ENCODE results near the gene LIMS4.
"Not testable (repeated sequence)": the region's sequence is repeated elsewhere in the genome, so short reads cannot be mapped to it uniquely, and the experiment has no call there.

DNA sequence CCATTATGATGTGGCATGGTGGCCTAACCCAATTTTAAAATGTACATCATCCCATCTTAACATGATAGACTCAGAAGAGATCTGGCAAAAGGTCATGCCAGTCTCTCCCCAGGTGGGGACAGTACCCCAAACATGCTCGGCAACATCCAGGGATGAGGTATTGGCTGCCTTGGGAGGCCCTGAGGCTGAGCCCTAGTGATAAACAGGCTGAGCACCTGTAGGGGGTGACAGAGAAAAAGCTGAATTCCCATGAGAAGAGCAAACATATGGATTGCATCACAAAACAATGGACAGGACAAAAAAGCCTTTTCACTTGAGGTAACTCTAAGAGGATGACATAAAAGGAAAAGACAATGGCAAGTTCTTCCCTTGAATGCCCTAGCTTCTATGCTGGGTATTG lies 65.5 kb downstream of the LIMS4 start:
- TF ChIP-seq, protein P1, sequence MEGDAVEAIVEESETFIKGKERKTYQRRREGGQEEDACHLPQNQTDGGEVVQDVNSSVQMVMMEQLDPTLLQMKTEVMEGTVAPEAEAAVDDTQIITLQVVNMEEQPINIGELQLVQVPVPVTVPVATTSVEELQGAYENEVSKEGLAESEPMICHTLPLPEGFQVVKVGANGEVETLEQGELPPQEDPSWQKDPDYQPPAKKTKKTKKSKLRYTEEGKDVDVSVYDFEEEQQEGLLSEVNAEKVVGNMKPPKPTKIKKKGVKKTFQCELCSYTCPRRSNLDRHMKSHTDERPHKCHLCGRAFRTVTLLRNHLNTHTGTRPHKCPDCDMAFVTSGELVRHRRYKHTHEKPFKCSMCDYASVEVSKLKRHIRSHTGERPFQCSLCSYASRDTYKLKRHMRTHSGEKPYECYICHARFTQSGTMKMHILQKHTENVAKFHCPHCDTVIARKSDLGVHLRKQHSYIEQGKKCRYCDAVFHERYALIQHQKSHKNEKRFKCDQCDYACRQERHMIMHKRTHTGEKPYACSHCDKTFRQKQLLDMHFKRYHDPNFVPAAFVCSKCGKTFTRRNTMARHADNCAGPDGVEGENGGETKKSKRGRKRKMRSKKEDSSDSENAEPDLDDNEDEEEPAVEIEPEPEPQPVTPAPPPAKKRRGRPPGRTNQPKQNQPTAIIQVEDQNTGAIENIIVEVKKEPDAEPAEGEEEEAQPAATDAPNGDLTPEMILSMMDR (IDR thresholded peaks at IDR 0.05; ENCODE audit: borderline replicate concordance, extremely low read depth, low read length, poor library complexity, severe bottlenecking) = not testable (repeated sequence)
- not testable (repeated sequence) for TF ChIP-seq EZH2 (IDR thresholded peaks at IDR 0.05; ENCODE audit: borderline replicate concordance, low read depth, low read length, severe bottlenecking)
